Measurements from ENCODE around the gene PLSCR3.

PLSCR3 gene

DNA sequence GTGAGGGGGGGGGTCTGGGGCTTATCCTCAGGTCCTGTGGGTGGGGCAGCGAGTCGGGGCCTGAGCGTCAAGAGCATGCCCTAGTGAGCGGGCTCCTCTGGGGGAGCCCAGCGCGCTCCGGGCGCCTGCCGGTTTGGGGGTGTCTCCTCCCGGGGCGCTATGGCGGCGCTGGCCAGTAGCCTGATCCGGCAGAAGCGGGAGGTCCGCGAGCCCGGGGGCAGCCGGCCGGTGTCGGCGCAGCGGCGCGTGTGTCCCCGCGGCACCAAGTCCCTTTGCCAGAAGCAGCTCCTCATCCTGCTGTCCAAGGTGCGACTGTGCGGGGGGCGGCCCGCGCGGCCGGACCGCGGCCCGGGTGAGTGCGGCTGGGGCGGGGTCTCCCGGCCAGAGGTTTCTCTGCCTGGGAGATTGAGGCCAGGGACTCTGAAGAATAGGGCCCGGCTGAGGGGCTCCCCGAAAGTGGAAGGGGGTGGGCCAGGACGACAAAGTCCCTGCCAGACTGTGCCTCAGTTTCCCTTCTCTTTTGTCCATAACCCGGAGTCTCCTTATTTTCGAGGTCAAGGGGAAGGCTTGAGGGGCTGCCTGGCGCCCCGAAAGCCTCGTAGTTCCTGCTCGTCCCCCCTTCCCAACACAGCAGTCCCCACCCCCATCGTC, 45.3 kb upstream of the PLSCR3 start, which contains the start of gene FGF11:
Gene FGF11 (plus strand): TSS at position 51 of the 651 bp plus-strand sequence. CDS start 109 bp downstream, at position 160.
- Histone ChIP-seq H3F3A (ENCODE audit: low read depth) (no peaks in the 10 kb centered on the region; the same call in 1 of the 2 replicates), H3K4me3 (ENCODE audit: low read length, poor library complexity, severe bottlenecking) (peak within 1 kb of the TSS; percentile 94), H3K4me2 (ENCODE audit: low read depth, low read length, poor library complexity, severe bottlenecking) (peak within 1 kb of the TSS; percentile 85), H4K20me1 (ENCODE audit: insufficient read depth, low read length, poor library complexity, severe bottlenecking) (peaks cover 13% of the 10 kb centered on the region), H3K36me3 (ENCODE audit: insufficient read depth, low read length) (no peaks in the 10 kb centered on the region), H3K9ac (ENCODE audit: low read depth, low read length, poor library complexity, severe bottlenecking) (peak within 1 kb of the TSS; percentile 90), H3K4me1 (ENCODE audit: insufficient read depth, low read length, poor library complexity, severe bottlenecking) (peaks cover 30% of the 10 kb centered on the region), H3K27me3 (ENCODE audit: insufficient read depth, low read length, poor library complexity, severe bottlenecking) (no peaks in the 10 kb centered on the region), H3K9me2 (replicated peaks; ENCODE audit: low read depth, low read length) (no peaks in the 10 kb centered on the region), H2AFZ (ENCODE audit: low read length) (peak within 1 kb of the TSS; percentile 71), H3K79me2 (ENCODE audit: insufficient read depth, low read length) (peaks cover 43% of the 10 kb centered on the region; the same call in 1 of the 2 replicates), H3K9me3 (ENCODE audit: insufficient read depth, low read depth, low read length) (no peaks in the 10 kb centered on the region)
- TF ChIP-seq EZH2phosphoT487 (IDR thresholded peaks at IDR 0.05; ENCODE audit: borderline replicate concordance), result no peak
- TF ChIP-seq, protein P1, sequence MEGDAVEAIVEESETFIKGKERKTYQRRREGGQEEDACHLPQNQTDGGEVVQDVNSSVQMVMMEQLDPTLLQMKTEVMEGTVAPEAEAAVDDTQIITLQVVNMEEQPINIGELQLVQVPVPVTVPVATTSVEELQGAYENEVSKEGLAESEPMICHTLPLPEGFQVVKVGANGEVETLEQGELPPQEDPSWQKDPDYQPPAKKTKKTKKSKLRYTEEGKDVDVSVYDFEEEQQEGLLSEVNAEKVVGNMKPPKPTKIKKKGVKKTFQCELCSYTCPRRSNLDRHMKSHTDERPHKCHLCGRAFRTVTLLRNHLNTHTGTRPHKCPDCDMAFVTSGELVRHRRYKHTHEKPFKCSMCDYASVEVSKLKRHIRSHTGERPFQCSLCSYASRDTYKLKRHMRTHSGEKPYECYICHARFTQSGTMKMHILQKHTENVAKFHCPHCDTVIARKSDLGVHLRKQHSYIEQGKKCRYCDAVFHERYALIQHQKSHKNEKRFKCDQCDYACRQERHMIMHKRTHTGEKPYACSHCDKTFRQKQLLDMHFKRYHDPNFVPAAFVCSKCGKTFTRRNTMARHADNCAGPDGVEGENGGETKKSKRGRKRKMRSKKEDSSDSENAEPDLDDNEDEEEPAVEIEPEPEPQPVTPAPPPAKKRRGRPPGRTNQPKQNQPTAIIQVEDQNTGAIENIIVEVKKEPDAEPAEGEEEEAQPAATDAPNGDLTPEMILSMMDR (conservative IDR thresholded peaks at IDR 0.05; ENCODE audit: low read length), result no peak

DNA sequence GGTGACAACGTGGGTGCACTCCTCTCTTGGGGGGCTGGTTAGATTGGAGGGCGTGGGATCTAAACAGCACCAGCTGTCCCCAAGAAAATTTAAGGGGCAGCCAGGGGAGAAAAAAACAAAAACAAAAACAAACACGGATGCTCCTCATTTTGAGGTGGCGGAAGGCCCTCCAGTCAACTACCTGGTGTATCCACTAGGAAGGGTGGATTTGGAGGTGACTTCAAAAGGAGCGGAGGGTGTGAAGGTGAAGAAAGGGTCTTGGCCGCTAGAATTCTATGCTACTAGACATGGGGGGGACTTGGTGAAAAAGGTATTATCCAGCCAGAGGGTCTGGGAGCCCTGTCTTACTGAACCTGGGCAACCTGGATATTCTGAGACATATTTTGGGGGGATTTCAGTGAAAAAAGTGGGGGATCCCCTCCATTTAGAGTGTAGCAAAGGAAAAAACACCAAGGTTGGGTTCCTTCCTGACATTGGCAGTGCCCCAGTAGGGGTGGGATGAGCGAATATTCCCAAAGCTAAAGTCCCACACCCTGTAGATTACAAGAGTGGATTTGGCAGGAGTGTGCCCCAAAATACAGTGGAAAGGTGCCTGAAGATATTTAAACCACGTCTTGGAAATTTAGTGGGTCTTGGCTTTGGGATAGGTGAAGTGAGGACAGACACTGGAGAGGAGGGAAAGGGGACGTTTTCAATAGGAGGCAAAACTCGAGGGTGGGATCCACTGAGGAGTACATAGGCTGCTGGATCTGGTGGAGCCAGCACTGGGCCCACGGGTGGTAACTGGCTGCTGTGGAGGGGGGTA, 44.5 kb upstream of the PLSCR3 start:
- Histone ChIP-seq H3K9me2 (replicated peaks; ENCODE audit: low read depth, low read length) (no peaks in the 10 kb centered on the region), H3K4me3 (ENCODE audit: low read length, poor library complexity, severe bottlenecking) (peak overlapping the region; percentile 94), H4K20me1 (ENCODE audit: insufficient read depth, low read length, poor library complexity, severe bottlenecking) (peaks cover 13% of the 10 kb centered on the region), H3K4me2 (ENCODE audit: low read depth, low read length, poor library complexity, severe bottlenecking) (peak overlapping the region; percentile 85), H3K36me3 (ENCODE audit: insufficient read depth, low read length) (no peaks in the 10 kb centered on the region), H3K4me1 (ENCODE audit: insufficient read depth, low read length, poor library complexity, severe bottlenecking) (peaks cover 27% of the 10 kb centered on the region), H3K79me2 (ENCODE audit: insufficient read depth, low read length) (peaks cover 43% of the 10 kb centered on the region; the same call in 1 of the 2 replicates), H3K9ac (ENCODE audit: low read depth, low read length, poor library complexity, severe bottlenecking) (peak overlapping the region; percentile 45), H3F3A (ENCODE audit: low read depth) (no peaks in the 10 kb centered on the region; the same call in 1 of the 2 replicates), H3K9me3 (ENCODE audit: insufficient read depth, low read depth, low read length) (no peaks in the 10 kb centered on the region), H3K27me3 (ENCODE audit: insufficient read depth, low read length, poor library complexity, severe bottlenecking) (no peaks in the 10 kb centered on the region), H2AFZ (ENCODE audit: low read length) (no peak overlapping the region)
- TF ChIP-seq, protein P1 (conservative IDR thresholded peaks at IDR 0.05; ENCODE audit: low read length), result no peak
- TF ChIP-seq EZH2phosphoT487 (IDR thresholded peaks at IDR 0.05; ENCODE audit: borderline replicate concordance), result no peak

DNA sequence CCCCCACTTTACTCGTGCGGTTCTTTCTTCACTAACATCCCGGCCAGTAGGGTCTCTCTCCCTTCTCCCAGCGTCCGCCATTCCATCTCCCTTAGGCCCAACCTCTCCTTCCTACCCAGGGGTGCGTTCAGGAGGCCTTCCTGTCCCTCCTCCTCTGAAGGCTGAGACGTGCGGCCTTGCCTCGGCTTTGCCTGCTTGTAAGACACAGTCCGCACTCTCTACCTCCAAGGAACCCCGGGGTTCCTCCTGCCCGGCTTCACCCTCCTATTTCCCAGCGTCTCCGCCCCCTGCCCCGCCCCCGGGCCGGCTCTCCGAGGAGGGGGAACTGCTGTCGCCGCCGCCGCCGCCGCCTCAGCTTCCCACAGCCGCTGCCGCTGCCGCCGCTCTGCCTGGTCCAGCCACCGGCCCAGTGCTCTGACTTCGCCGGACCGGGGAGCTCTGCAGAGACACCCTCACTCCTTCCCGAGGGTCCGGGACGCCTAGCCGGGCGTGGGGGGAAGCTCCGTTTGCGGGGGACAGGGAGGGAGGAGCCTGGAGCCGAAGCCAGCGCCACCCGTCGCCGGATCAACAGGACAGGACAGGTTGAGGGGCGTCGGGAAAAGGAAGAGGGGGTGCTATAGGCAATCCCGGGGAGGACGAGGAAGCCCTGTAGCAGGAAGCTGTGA, 43.8 kb upstream of the PLSCR3 start:
- TF ChIP-seq, protein P1 (conservative IDR thresholded peaks at IDR 0.05; ENCODE audit: low read length), result no peak
- no peak for TF ChIP-seq EZH2phosphoT487 (IDR thresholded peaks at IDR 0.05; ENCODE audit: borderline replicate concordance)
- Histone ChIP-seq H3F3A (ENCODE audit: low read depth) (no peaks in the 10 kb centered on the region; the same call in 1 of the 2 replicates), H3K4me3 (ENCODE audit: low read length, poor library complexity, severe bottlenecking) (peak overlapping the region; percentile 94), H4K20me1 (ENCODE audit: insufficient read depth, low read length, poor library complexity, severe bottlenecking) (peaks cover 13% of the 10 kb centered on the region), H3K36me3 (ENCODE audit: insufficient read depth, low read length) (no peaks in the 10 kb centered on the region), H3K9me2 (replicated peaks; ENCODE audit: low read depth, low read length) (no peaks in the 10 kb centered on the region), H3K4me1 (ENCODE audit: insufficient read depth, low read length, poor library complexity, severe bottlenecking) (peaks cover 27% of the 10 kb centered on the region), H3K9ac (ENCODE audit: low read depth, low read length, poor library complexity, severe bottlenecking) (peak overlapping the region; percentile 45), H3K4me2 (ENCODE audit: low read depth, low read length, poor library complexity, severe bottlenecking) (peak overlapping the region; percentile 85), H3K9me3 (ENCODE audit: insufficient read depth, low read depth, low read length) (no peaks in the 10 kb centered on the region), H2AFZ (ENCODE audit: low read length) (no peak overlapping the region), H3K79me2 (ENCODE audit: insufficient read depth, low read length) (peaks cover 43% of the 10 kb centered on the region; the same call in 1 of the 2 replicates), H3K27me3 (ENCODE audit: insufficient read depth, low read length, poor library complexity, severe bottlenecking) (no peaks in the 10 kb centered on the region)

Measured in Loucy (cell line).